Left colon (tissue), 2 donors: Measurements from ENCODE around the gene CYP2D6. TPM values are rescaled to one million over a fixed set of nuclear protein-coding genes. Genes with fewer than 3 reads are reported as not detected.
"Not testable (repeated sequence)": the region's sequence is repeated elsewhere in the genome, so short reads cannot be mapped to it uniquely, and the experiment has no call there.

Experiments
- ATAC-seq: fragments of 200-7000 bp; cut with Tn5 transposase; one replicate; pipeline ENCODE4 v1.9.1; 2020; ENCODE audit warnings: mild to moderate bottlenecking, moderate library complexity
- DNase-seq, 2 donors: peaks; one replicate each; pipeline ENCODE4 v3.0.0-alpha.2; 2020
- intact Hi-C, 2 donors: fragments of 100-400 bp; cut with DNase I in 1 of 2; cut with micrococcal nuclease in 1 of 2; formaldehyde crosslinking; loops; one replicate each; pipeline versions ENCODE4 v1.11.2 to v1.14.0; 2022; cut with DNase I, micrococcal nuclease
- total RNA-seq, 2 donors: library from RNA; stranded (reverse); fragmentation: NEBNext Ultra II Directional; extraction: Animal tissue kit (Norgen Biotek cat#: 25700); gene quantifications; one replicate each; pipeline ENCODE4 v1.2.1, GENCODE V29; 2021
- donor health status: DM: no; HTN: no; CAD: no.
- donor health status: DM: yes; HTN: yes; CAD: no.

CYP2D6 gene
- total RNA-seq, 2 donors from 2014 or later, result 2.0 to 3.9 TPM

GRCh38 chr22:42160830-42161696, 30.5 kb upstream of the CYP2D6 start:
- ATAC-seq (peak; percentile 85), DNase-seq (peak in 1 of 2 donors; percentile 49)
- intact Hi-C loops, result loop anchor here in 1 of 2 donors (5.0 kb wide), 1 partner anchor 151 kb away; no protein-coding TSS in a partner anchor

- ATAC-seq, result no peak
- intact Hi-C loops, result loop anchor here in 1 of 2 donors (5.0 kb wide), 1 partner anchor 152 kb away; no protein-coding TSS in a partner anchor
Measured at GRCh38 chr22:42160251-42160650, 29.6 kb upstream of the CYP2D6 start.

GRCh38 chr22:42158456-42159132, 28.0 kb upstream of the CYP2D6 start:
- peak; percentile 52 for ATAC-seq
- no peak for DNase-seq
- intact Hi-C loops, result no loop called here

More at GRCh38 chr22:42160251-42160650, 29.6 kb upstream of the CYP2D6 start:
- DNase-seq, result no peak

GRCh38 chr22:42156598-42156997, 26.0 kb upstream of the CYP2D6 start:
- intact Hi-C loops, result no loop called here
- ATAC-seq (no peak), DNase-seq (no peak)

GRCh38 chr22:42156121-42156520, 25.5 kb upstream of the CYP2D6 start:
- ATAC-seq, result no peak
- intact Hi-C loops, result no loop called here
- no peak for DNase-seq

GRCh38 chr22:42155053-42155543, 24.5 kb upstream of the CYP2D6 start:
- no peak for DNase-seq
- intact Hi-C loops, result no loop called here
- no peak for ATAC-seq

- ATAC-seq (no peak), DNase-seq (no peak)
- intact Hi-C loops, result no loop called here
Measured at GRCh38 chr22:42154293-42155052, 23.9 kb upstream of the CYP2D6 start.

- ATAC-seq (no peak), DNase-seq (no peak)
Measured at GRCh38 chr22:42152661-42153270, 22.2 kb upstream of the CYP2D6 start.

GRCh38 chr22:42151924-42152635, 21.5 kb upstream of the CYP2D6 start:
- no peak for ATAC-seq
- no peak for DNase-seq
- intact Hi-C loops, result no loop called here

More at GRCh38 chr22:42152661-42153270, 22.2 kb upstream of the CYP2D6 start:
- intact Hi-C loops, result no loop called here

- ATAC-seq (no peak), DNase-seq (no peak)
- intact Hi-C loops, result no loop called here
Measured at GRCh38 chr22:42150727-42151590, 20.3 kb upstream of the CYP2D6 start.

- ATAC-seq, intact Hi-C loops, DNase-seq: not testable (repeated sequence)
Measured at GRCh38 chr22:42149798-42150197, 19.2 kb upstream of the CYP2D6 start.

- intact Hi-C loops, result no loop called here
- DNase-seq (no peak), ATAC-seq (no peak)
Measured at GRCh38 chr22:42145175-42145574, 14.6 kb upstream of the CYP2D6 start.

GRCh38 chr22:42143859-42144822, 13.5 kb upstream of the CYP2D6 start:
- intact Hi-C loops, DNase-seq: not testable (repeated sequence)
- ATAC-seq, result peak; percentile 55

- intact Hi-C loops, result no loop called here
- ATAC-seq, result no peak
- DNase-seq, result no peak
Measured at GRCh38 chr22:42142771-42143461, 12.3 kb upstream of the CYP2D6 start.

GRCh38 chr22:42141307-42142057, 10.9 kb upstream of the CYP2D6 start:
- intact Hi-C loops, DNase-seq, ATAC-seq: not testable (repeated sequence)
